ENCODE data around the gene SLC6A17. TPM values are rescaled to one million over a fixed set of nuclear protein-coding genes. Genes with fewer than 3 reads are reported as not detected.

Gene SLC6A17
- total RNA-seq, 1 donor from 2014 or later = 0.58 TPM

DNA sequence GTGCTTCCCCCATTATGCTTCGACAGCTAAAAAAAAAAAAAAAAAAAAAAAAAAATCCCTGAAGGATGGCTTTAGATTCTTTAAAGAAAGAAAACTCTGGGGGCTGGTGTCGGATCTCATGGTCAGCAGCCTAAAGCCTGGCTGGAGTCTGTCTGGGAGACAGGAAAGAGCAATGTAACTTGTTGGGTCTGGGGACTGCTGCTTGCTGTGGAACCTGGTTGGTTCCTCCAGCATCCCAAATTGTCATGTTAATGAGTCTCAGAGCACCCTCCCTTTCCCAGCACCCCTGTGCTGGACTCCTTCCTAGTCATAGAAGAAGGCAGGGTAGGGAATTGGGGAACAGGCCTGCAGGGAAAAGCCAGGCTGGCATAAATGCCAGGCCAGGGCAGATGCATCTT is 62.8 kb downstream of the SLC6A17 start:
- Mint-ChIP-seq H3K4me3 (peak overlapping the region; percentile 52), H3K27me3 (peaks cover 67% of the 10 kb centered on the region), H3K27ac (no peak overlapping the region), H3K4me1 (ENCODE audit: unreplicated experiment) (peaks cover 26% of the 10 kb centered on the region), H3K36me3 (no peaks in the 10 kb centered on the region), H3K9me3 (no peaks in the 10 kb centered on the region)
- TF ChIP-seq, protein P1, sequence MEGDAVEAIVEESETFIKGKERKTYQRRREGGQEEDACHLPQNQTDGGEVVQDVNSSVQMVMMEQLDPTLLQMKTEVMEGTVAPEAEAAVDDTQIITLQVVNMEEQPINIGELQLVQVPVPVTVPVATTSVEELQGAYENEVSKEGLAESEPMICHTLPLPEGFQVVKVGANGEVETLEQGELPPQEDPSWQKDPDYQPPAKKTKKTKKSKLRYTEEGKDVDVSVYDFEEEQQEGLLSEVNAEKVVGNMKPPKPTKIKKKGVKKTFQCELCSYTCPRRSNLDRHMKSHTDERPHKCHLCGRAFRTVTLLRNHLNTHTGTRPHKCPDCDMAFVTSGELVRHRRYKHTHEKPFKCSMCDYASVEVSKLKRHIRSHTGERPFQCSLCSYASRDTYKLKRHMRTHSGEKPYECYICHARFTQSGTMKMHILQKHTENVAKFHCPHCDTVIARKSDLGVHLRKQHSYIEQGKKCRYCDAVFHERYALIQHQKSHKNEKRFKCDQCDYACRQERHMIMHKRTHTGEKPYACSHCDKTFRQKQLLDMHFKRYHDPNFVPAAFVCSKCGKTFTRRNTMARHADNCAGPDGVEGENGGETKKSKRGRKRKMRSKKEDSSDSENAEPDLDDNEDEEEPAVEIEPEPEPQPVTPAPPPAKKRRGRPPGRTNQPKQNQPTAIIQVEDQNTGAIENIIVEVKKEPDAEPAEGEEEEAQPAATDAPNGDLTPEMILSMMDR (conservative IDR thresholded peaks at IDR 0.05) = no peak
- DNase-seq (ENCODE audit: extremely low spot score, unreplicated experiment) = no peak

DNA sequence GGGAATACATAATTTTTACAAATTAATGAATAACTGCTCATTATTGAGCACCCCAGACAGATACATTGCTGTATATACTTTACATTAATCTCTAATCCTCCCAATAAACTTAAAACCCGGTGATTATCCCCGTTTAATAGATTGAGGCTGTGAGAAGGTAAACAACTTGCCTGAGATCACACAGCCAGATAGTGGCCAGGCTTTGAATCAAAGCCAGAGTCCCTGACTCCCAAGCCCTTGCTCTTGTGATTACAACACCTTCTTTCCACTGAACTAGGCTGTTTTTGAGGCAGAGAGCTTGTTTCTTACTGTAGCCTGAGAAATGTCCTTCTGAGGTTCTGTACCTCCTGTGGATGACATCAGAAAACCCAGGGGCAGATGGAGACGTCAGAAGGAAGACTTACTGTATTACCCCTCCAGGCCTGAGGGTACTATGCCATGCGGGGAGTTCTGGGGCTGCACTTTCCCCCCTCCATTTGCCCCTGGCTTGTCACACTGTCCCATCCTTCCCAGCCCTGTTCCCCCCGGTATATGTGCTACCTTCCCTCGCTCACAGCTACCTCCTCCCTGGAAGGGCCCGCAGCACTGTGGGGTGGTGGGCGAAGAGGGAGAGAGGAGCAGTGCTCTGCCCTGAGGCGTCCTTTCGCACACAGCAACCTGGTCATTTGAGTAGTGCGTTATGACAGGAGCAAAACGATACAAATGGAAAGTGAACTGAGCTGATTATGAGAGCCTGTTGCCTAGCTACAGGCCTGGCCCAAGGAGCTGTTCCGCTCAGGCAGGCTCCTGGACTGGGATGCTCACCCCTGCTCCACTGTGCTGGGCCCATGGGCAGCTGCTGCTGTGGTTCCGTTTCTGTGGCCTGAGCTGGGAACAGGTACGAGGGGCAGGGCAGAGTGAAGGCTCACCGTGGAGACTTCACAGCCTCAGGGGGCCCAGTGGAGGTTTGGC is 64.4 kb downstream of the SLC6A17 start:
- TF ChIP-seq, protein P1 (conservative IDR thresholded peaks at IDR 0.05) = no peak
- no peak for DNase-seq (ENCODE audit: extremely low spot score, unreplicated experiment)
- Mint-ChIP-seq H3K27ac (peak overlapping the region; percentile 52), H3K36me3 (no peaks in the 10 kb centered on the region), H3K4me3 (peak overlapping the region; percentile 64), H3K27me3 (peaks cover 57% of the 10 kb centered on the region), H3K9me3 (no peaks in the 10 kb centered on the region), H3K4me1 (ENCODE audit: unreplicated experiment) (peaks cover 16% of the 10 kb centered on the region)

DNA sequence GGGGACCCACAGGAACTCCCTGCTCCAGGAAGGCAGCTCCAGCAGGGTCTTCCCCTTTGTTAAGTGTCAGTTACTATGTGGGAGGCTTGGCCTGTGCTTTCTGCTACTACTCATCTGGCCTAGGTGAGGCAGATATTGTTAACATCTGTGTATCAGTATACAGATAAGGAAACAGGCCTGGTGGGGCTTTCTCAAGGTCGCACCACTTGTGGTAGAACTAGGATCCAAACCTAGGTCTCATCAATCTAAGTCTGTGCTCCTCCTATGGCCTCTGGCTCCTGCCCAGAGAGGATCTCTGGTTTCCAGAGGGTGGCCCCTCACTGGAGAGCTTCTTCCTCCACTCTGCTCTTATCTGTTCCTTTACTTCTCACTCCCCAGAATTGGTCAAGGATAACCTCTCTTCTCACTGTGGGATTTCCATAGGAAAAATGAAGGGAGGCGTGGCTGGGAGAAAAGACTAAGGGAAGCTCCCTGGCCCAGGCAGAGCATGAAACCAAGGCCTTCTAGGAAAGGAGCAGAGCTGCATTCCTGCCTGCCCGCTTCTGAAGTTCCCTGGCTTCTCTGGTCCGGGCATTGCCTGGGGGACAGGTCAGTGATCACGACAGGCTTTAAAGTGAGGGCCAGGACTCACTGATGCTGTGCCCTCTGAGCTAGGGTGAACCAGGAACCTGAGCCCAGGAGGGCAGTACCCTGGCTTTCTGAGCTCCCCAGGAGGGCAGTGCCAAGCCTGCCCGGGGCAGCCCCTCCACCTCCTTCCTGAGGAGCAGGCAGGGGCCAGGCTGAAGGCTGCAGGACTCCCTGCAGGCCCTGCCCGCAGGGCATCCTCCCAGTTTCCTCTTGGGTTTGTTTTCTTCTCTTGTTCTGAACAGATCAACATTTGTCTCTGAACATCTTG is 65.6 kb downstream of the SLC6A17 start:
- TF ChIP-seq, protein P1 (conservative IDR thresholded peaks at IDR 0.05) = no peak
- Mint-ChIP-seq H3K27ac (no peak overlapping the region), H3K27me3 (peaks cover 57% of the 10 kb centered on the region), H3K9me3 (no peaks in the 10 kb centered on the region), H3K4me1 (ENCODE audit: unreplicated experiment) (peaks cover 16% of the 10 kb centered on the region), H3K36me3 (no peaks in the 10 kb centered on the region), H3K4me3 (no peak overlapping the region)
- DNase-seq (ENCODE audit: extremely low spot score, unreplicated experiment) = no peak

DNA sequence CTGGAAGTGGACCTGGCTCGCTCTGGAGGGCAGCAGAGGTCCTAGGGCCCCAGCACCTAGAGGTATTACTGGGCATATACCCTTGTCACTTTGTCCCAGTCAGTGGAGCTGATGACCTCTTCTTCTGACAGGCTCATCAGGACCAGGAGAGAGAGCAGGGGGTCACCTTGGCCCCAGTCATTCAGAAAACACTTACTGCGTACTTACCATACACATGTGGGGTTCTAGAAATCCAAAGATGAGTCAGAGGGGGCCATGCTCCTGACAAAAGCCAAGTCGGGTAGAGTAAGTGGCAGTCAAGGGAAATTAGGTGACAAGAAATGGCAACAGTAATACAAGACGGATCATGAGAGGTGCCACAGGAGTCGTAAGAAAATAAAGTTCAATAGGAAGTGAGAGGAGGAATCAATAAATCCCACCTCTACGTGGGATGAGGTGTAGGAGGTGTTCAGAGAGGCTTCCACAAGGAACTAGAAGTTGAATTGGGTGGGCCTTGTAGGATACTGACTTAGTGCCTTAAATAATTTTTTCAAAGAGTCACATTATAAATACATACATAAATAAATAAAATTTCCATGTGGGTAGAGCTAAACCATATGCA is 66.7 kb downstream of the SLC6A17 start:
- Mint-ChIP-seq H3K27me3 (peaks cover 53% of the 10 kb centered on the region), H3K9me3 (no peaks in the 10 kb centered on the region), H3K4me3 (no peak overlapping the region), H3K27ac (no peak overlapping the region), H3K36me3 (no peaks in the 10 kb centered on the region), H3K4me1 (ENCODE audit: unreplicated experiment) (peaks cover 16% of the 10 kb centered on the region)
- TF ChIP-seq, protein P1 (conservative IDR thresholded peaks at IDR 0.05) = no peak
- no peak for DNase-seq (ENCODE audit: extremely low spot score, unreplicated experiment)

DNA sequence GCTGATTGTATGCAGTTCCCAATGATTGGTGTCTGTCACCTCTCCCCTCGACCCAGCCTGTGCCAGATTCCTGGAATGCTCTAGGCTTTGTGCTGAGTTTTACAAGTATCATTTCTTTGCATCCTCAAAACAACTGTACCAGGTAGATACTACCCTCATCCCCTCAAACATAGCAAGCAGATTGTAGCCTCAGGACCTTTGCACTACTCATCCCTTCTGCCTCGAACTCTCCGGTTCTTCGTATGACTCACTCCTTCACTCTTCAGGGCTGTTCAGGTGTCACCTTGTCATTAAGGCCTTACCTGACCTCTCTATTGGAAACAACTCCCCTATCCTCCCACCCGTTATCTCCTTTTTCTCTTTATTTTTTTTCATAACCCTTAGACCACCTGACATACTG is 67.8 kb downstream of the SLC6A17 start:
- Mint-ChIP-seq H3K36me3 (no peaks in the 10 kb centered on the region), H3K27ac (no peak overlapping the region), H3K27me3 (peaks cover 41% of the 10 kb centered on the region), H3K9me3 (no peaks in the 10 kb centered on the region), H3K4me3 (no peak overlapping the region), H3K4me1 (ENCODE audit: unreplicated experiment) (peaks cover 12% of the 10 kb centered on the region)
- TF ChIP-seq, protein P1 (conservative IDR thresholded peaks at IDR 0.05) = no peak
- no peak for DNase-seq (ENCODE audit: extremely low spot score, unreplicated experiment)
